HepG2 (cell line): ENCODE data around the gene NBEA.

Experiments
- CTCF ChIP-seq: sonication (generic); formaldehyde crosslinking; IDR thresholded peaks from 2 replicates; pipeline ENCODE4 v1.5.0; 2020; ENCODE audit warnings: mild to moderate bottlenecking, missing genetic modification reagents, moderate library complexity
- EED ChIP-seq: sonication (generic); formaldehyde crosslinking; IDR thresholded peaks from 2 replicates; pipeline ENCODE4 v1.5.0; 2020; ENCODE audit warnings: mild to moderate bottlenecking, missing genetic modification reagents
- PBX2 ChIP-seq: IDR thresholded peaks from 2 replicates; pipeline ENCODE4 v1.6.1; 2016; ENCODE audit warnings: control low read depth
- ZMAT3 ChIP-seq: sonication (generic); formaldehyde crosslinking; conservative IDR thresholded peaks from 2 replicates; pipeline ENCODE4 v1.7.0; 2021; ENCODE audit warnings: missing genetic modification reagents
- ZNF772 ChIP-seq: sonication (generic); formaldehyde crosslinking; IDR thresholded peaks from 2 replicates; pipeline ENCODE4 v1.5.0; 2020; ENCODE audit warnings: mild to moderate bottlenecking, missing genetic modification reagents

- TF ChIP-seq ZMAT3 (CRISPR knock-in tag) (no peak), CTCF (no peak), EED (CRISPR knock-in tag) (no peak), PBX2 (no peak), ZNF772 (CRISPR knock-in tag) (no peak)
These were observed 539.7 kb downstream of the NBEA start for GRCh38 chr13:35481777-35482176.
